GM23248 (cell line): ENCODE measurements around the gene KRTAP20-3.

ENCODE experiments used
- EZH2 ChIP-seq: fragments of 200-600 bp; sonication (generic); IDR thresholded peaks from 2 replicates; pipeline ENCODE4 v1.6.1; 2018; ENCODE audit warnings: antibody characterized with exemption, mild to moderate bottlenecking; ENCODE audit not compliant: insufficient read depth, poor library complexity, severe bottlenecking
- EZH2phosphoT487 ChIP-seq: fragments of 200-600 bp; sonication (generic); IDR thresholded peaks from 2 replicates; pipeline ENCODE4 v1.6.1; 2018; ENCODE audit warnings: antibody characterized with exemption, moderate library complexity, mild to moderate bottlenecking, low read depth; ENCODE audit not compliant: insufficient read depth

GRCh38 chr21:30613836-30614235 lies 28.8 kb upstream of the KRTAP20-3 start, which contains the start of gene KRTAP6-1:
- TF ChIP-seq EZH2 (no peak), EZH2phosphoT487 (no peak)
